ENCODE results near the gene THEMIS2. TPM values are rescaled to one million over a fixed set of nuclear protein-coding genes. Genes with fewer than 3 reads are reported as not detected.
"Not testable (repeated sequence)": the region's sequence is repeated elsewhere in the genome, so short reads cannot be mapped to it uniquely, and the experiment has no call there.

The THEMIS2 gene
- polyA plus RNA-seq, 3 donors: 306 to 618 (median 344) TPM

GRCh38 chr1:27869719-27870085, 2.6 kb upstream of the THEMIS2 start:
- peak overlapping the region; percentile 71 for H3K4me2 ChIP-seq (replicated peaks; ENCODE audit: extremely low read depth, low read length, poor library complexity, severe bottlenecking)
- Mint-ChIP-seq H3K27ac (peak overlapping the region; percentile 90 to 95 (median 93)), H3K27me3 (ENCODE audit: low read depth in 3 of 3) (peaks cover 0 to 4% (median 0%) of the 10 kb centered on the region in 3 donors), H3K9me3 (peaks cover 0 to 4% (median 1%) of the 10 kb centered on the region in 7 donors), H3K4me3 (peak overlapping the region; percentile 62 to 63), H3K36me3 (peaks cover 8 to 14% of the 10 kb centered on the region in 2 donors), H3K4me1 (peaks cover 59% of the 10 kb centered on the region)
- no peaks in the 10 kb centered on the region for H3K27me3 ChIP-seq (ENCODE audit: control insufficient read depth in 2 of 2, insufficient read depth in 2 of 2, low read length in 2 of 2)
- intact Hi-C loops (cut with micrococcal nuclease): no loop called here
- peaks cover 49% of the 10 kb centered on the region for H3K79me2 ChIP-seq (ENCODE audit: insufficient read depth, low read length)
- no peak for DNase-seq
- peak overlapping the region; percentile 55 for H2AFZ ChIP-seq (ENCODE audit: insufficient read depth, low read depth, low read length, poor library complexity, severe bottlenecking)
- peak overlapping the region; percentile 84 to 90 for H3K27ac ChIP-seq (ENCODE audit: low read depth in 1 of 2, low read length in 2 of 2)
- no peak overlapping the region for H3K9ac ChIP-seq (ENCODE audit: insufficient read depth, low read length, poor library complexity, severe bottlenecking)
- WGBS (ENCODE audit: insufficient coverage): 83% methylated on average over 1 of the region's 1 CpG
- peaks cover 75 to 87% of the 10 kb centered on the region in 2 donors for H3K4me1 ChIP-seq (ENCODE audit: control insufficient read depth in 1 of 2, insufficient read depth in 2 of 2, low read length in 2 of 2)
- no peaks in the 10 kb centered on the region for H3K9me3 ChIP-seq (replicated peaks in 1 of 2; ENCODE audit: control insufficient read depth in 1 of 2, insufficient read depth in 1 of 2, low read length in 2 of 2)
- H3K4me3 ChIP-seq (replicated peaks in 1 of 3; ENCODE audit: low read depth in 2 of 3, low read length in 3 of 3): peak overlapping the region in 1 of 3 experiments; percentile 60
- H3K36me3 ChIP-seq (replicated peaks in 1 of 2; ENCODE audit: control insufficient read depth in 1 of 2, insufficient read depth in 2 of 2, low read length in 2 of 2): no peaks in the 10 kb centered on the region
- peaks cover 15% of the 10 kb centered on the region for H4K20me1 ChIP-seq (ENCODE audit: insufficient read depth, low read length)
- TF ChIP-seq, protein P1, sequence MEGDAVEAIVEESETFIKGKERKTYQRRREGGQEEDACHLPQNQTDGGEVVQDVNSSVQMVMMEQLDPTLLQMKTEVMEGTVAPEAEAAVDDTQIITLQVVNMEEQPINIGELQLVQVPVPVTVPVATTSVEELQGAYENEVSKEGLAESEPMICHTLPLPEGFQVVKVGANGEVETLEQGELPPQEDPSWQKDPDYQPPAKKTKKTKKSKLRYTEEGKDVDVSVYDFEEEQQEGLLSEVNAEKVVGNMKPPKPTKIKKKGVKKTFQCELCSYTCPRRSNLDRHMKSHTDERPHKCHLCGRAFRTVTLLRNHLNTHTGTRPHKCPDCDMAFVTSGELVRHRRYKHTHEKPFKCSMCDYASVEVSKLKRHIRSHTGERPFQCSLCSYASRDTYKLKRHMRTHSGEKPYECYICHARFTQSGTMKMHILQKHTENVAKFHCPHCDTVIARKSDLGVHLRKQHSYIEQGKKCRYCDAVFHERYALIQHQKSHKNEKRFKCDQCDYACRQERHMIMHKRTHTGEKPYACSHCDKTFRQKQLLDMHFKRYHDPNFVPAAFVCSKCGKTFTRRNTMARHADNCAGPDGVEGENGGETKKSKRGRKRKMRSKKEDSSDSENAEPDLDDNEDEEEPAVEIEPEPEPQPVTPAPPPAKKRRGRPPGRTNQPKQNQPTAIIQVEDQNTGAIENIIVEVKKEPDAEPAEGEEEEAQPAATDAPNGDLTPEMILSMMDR (IDR thresholded peaks at IDR 0.05): no peak

GRCh38 chr1:27871076-27871475, 1.3 kb upstream of the THEMIS2 start:
- H3K36me3 ChIP-seq (replicated peaks in 1 of 2; ENCODE audit: control insufficient read depth in 1 of 2, insufficient read depth in 2 of 2, low read length in 2 of 2); intact Hi-C loops (cut with micrococcal nuclease); H3K4me3 ChIP-seq (replicated peaks in 1 of 3; ENCODE audit: low read depth in 2 of 3, low read length in 3 of 3); H3K9me3 ChIP-seq (replicated peaks in 1 of 2; ENCODE audit: control insufficient read depth in 1 of 2, insufficient read depth in 1 of 2, low read length in 2 of 2); H2AFZ ChIP-seq (ENCODE audit: insufficient read depth, low read depth, low read length, poor library complexity, severe bottlenecking); H3K9me3 Mint-ChIP-seq; H3K27ac ChIP-seq (ENCODE audit: low read depth in 1 of 2, low read length in 2 of 2); DNase-seq; H3K27me3 Mint-ChIP-seq (ENCODE audit: low read depth in 3 of 3); H3K9ac ChIP-seq (ENCODE audit: insufficient read depth, low read length, poor library complexity, severe bottlenecking); H3K27me3 ChIP-seq (ENCODE audit: control insufficient read depth in 2 of 2, insufficient read depth in 2 of 2, low read length in 2 of 2); H3K4me2 ChIP-seq (replicated peaks; ENCODE audit: extremely low read depth, low read length, poor library complexity, severe bottlenecking); H3K4me3 Mint-ChIP-seq: not testable (repeated sequence)
- Mint-ChIP-seq H3K4me1 (peaks cover 56% of the 10 kb centered on the region), H3K36me3 (peaks cover 14 to 27% of the 10 kb centered on the region in 2 donors), H3K27ac (peak overlapping the region in 5 of 7 donors; percentile 46 to 99 (median 55))
- peaks cover 56% of the 10 kb centered on the region for H3K79me2 ChIP-seq (ENCODE audit: insufficient read depth, low read length)
- peaks cover 73 to 87% of the 10 kb centered on the region in 2 donors for H3K4me1 ChIP-seq (ENCODE audit: control insufficient read depth in 1 of 2, insufficient read depth in 2 of 2, low read length in 2 of 2)
- 100% methylated on average over 2 of the region's 7 CpGs for WGBS (ENCODE audit: insufficient coverage)
- peaks cover 21% of the 10 kb centered on the region for H4K20me1 ChIP-seq (ENCODE audit: insufficient read depth, low read length)

Measured in CD14-positive monocyte (primary cell).